Tibial artery (tissue), 4 donors: ENCODE results near the gene ZEB2.

Experiments
- DNase-seq, 2 donors: peaks; one replicate each; pipeline ENCODE4 v3.0.0-alpha.2; 2019
- H3K27ac ChIP-seq, 2 donors: fragments of 200-600 bp; sonication (generic) in 1 of 2; 1 replicate in 1 of 2; 2 replicates in 1 of 2; pipeline ENCODE4 v1.5.1; 2018 to 2019; ENCODE audit warnings: mild to moderate bottlenecking in 1 of 2
- H3K27me3 ChIP-seq, 2 donors: fragments of 200-600 bp; sonication (generic) in 1 of 2; one replicate each; pipeline versions ENCODE4 v1.5.1 to v1.6.0; 2016 to 2019
- H3K36me3 ChIP-seq, 3 donors: fragments of 200-600 bp; sonication (generic) in 2 of 3; one replicate each; pipeline ENCODE4 v1.5.1; 2016 to 2019; ENCODE audit warnings: mild to moderate bottlenecking in 2 of 3
- H3K4me1 ChIP-seq, 4 donors: fragments of 200-600 bp; sonication (generic) in 2 of 4; 1 replicate in 3 of 4; 2 replicates in 1 of 4; pipeline ENCODE4 v1.5.1; 2016 to 2019
- H3K4me3 ChIP-seq, 2 donors: fragments of 200-600 bp; sonication (generic) in 1 of 2; 1 replicate in 1 of 2; 2 replicates in 1 of 2; pipeline ENCODE4 v1.5.1; 2018 to 2019; ENCODE audit warnings: mild to moderate bottlenecking in 2 of 2
- H3K9me3 ChIP-seq, 3 donors: fragments of 200-600 bp; sonication (generic) in 1 of 3; one replicate each; pipeline ENCODE4 v1.5.1; 2016 to 2019
- CTCF ChIP-seq, 2 experiments: fragments of 200-600 bp in 1 of 2; fragments of 450-650 bp in 1 of 2; IDR thresholded peaks; one replicate each; pipeline ENCODE4 v1.5.1; 2017 to 2019; ENCODE audit warnings: antibody characterized with exemption in 2 of 2, mild to moderate bottlenecking in 1 of 2, moderate library complexity in 1 of 2
- intact Hi-C: fragments of 100-400 bp; cut with DNase I; formaldehyde crosslinking; loops from one replicate; pipeline ENCODE4 v1.15.0; 2023; ENCODE audit warnings: low total_unique reads

ZEB2 gene

GRCh38 chr2:144559242-144559641 lies 39.3 kb upstream of the ZEB2 start:
- no peaks in the 10 kb centered on the region for H3K27me3 ChIP-seq
- no peak for DNase-seq
- H3K36me3 ChIP-seq = no peaks in the 10 kb centered on the region
- no peaks in the 10 kb centered on the region for H3K9me3 ChIP-seq
- H3K4me3 ChIP-seq = no peak overlapping the region
- intact Hi-C loops = no loop called here
- H3K4me1 ChIP-seq = peaks cover 0 to 6% (median 0%) of the 10 kb centered on the region in 4 donors
- TF ChIP-seq CTCF (IDR thresholded peaks at IDR 0.05) = no peak
- H3K27ac ChIP-seq = no peak overlapping the region

- intact Hi-C loops = no loop called here
- H3K27ac ChIP-seq = no peak overlapping the region
- H3K27me3 ChIP-seq = no peaks in the 10 kb centered on the region
- DNase-seq = no peak
- TF ChIP-seq CTCF (IDR thresholded peaks at IDR 0.05) = no peak
- no peaks in the 10 kb centered on the region for H3K9me3 ChIP-seq
- H3K36me3 ChIP-seq = no peaks in the 10 kb centered on the region
- peaks cover 0 to 16% (median 0%) of the 10 kb centered on the region in 4 donors for H3K4me1 ChIP-seq
- H3K4me3 ChIP-seq = no peak overlapping the region
These were observed 34.7 kb upstream of the ZEB2 start for GRCh38 chr2:144554492-144555210.

GRCh38 chr2:144553379-144553778 lies 33.5 kb upstream of the ZEB2 start:
- H3K27me3 ChIP-seq = no peaks in the 10 kb centered on the region
- no peak for DNase-seq
- intact Hi-C loops = no loop called here
- no peak overlapping the region for H3K4me3 ChIP-seq
- TF ChIP-seq CTCF (IDR thresholded peaks at IDR 0.05) = no peak
- no peak overlapping the region for H3K27ac ChIP-seq
- no peaks in the 10 kb centered on the region for H3K36me3 ChIP-seq
- peaks cover 0 to 16% (median 0%) of the 10 kb centered on the region in 4 donors for H3K4me1 ChIP-seq
- no peaks in the 10 kb centered on the region for H3K9me3 ChIP-seq

GRCh38 chr2:144552821-144553220 lies 32.9 kb upstream of the ZEB2 start:
- Histone ChIP-seq H3K27ac (no peak overlapping the region), H3K4me3 (no peak overlapping the region), H3K4me1 (peaks cover 0 to 17% (median 0%) of the 10 kb centered on the region in 4 donors), H3K27me3 (no peaks in the 10 kb centered on the region), H3K36me3 (no peaks in the 10 kb centered on the region), H3K9me3 (no peaks in the 10 kb centered on the region)
- no peak for DNase-seq
- no peak for TF ChIP-seq CTCF (IDR thresholded peaks at IDR 0.05)
- intact Hi-C loops = no loop called here

GRCh38 chr2:144550911-144551310 lies 31.0 kb upstream of the ZEB2 start:
- no peaks in the 10 kb centered on the region for H3K36me3 ChIP-seq
- no peak overlapping the region for H3K4me3 ChIP-seq
- no peak for TF ChIP-seq CTCF (IDR thresholded peaks at IDR 0.05)
- no peaks in the 10 kb centered on the region for H3K27me3 ChIP-seq
- no peak for DNase-seq
- intact Hi-C loops = no loop called here
- peaks cover 0 to 22% (median 0%) of the 10 kb centered on the region in 4 donors for H3K4me1 ChIP-seq
- H3K9me3 ChIP-seq = no peaks in the 10 kb centered on the region
- H3K27ac ChIP-seq = no peak overlapping the region
